Measurements from ENCODE around the gene VSX1.
A peak's percentile ranks its signal among the peaks of the same experiment; 100 is the strongest.

Gene VSX1

DNA sequence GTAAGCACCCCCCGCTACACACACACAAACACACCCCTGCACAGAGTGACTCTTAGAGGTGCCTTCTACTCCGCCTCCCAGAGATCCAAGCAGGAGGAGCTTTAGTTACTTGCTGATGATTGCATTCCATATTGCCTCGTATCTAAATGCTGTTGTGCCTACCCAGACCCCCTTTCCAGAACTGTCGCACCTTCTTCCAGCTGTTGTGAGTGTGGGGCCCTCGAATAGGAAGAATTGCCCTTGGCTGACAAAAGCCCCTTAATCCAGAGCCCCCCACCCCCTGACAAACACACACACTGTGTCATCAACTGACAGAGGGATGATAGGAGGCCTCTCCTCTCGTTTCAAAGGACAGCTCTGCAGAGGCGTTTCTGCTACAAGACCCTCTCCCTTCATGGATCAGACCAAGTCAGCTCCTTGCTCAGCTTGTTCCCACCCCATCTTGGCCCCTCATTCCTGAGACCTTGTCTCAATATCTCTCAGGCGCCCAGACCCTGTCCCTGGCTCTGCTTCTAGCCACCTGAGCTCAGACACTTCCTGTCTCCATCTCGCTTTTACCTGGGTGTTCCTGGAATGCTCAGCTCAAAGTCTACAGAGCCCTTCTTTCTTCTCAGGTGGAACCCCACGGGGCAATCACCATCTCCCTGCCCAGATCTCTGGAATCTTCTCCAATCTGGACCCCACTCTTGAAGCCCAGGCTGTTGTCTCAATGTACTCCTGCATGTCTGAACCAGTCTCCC, 4.0 kb upstream of the VSX1 start:
- no peak for DNase-seq

- DNase-seq: no peak
Measured at GRCh38 chr20:25084626-25085187, 2.8 kb upstream of the VSX1 start.

- DNase-seq: no peak
Measured at GRCh38 chr20:25083773-25084625, 2.1 kb upstream of the VSX1 start.

- no peak for DNase-seq
Measured at GRCh38 chr20:25083141-25083772, 1.3 kb upstream of the VSX1 start.

- DNase-seq: no peak
Measured at GRCh38 chr20:25082498-25082873, 545 bp upstream of the VSX1 start.

- no peak for DNase-seq
Measured at GRCh38 chr20:25081065-25081729, 744 bp downstream of the VSX1 start.

GRCh38 chr20:25079171-25079570, 2.8 kb downstream of the VSX1 start:
- no peak for DNase-seq

GRCh38 chr20:25078662-25079061, 3.3 kb downstream of the VSX1 start:
- DNase-seq: no peak

- DNase-seq: no peak
Measured at GRCh38 chr20:25077610-25078169, 4.3 kb downstream of the VSX1 start.

GRCh38 chr20:25076731-25077609, 5.0 kb downstream of the VSX1 start:
- DNase-seq: peak; percentile 36

- no peak for DNase-seq
Measured at GRCh38 chr20:25076201-25076600, 5.7 kb downstream of the VSX1 start.

GRCh38 chr20:25073544-25073943, 8.4 kb downstream of the VSX1 start:
- no peak for DNase-seq

DNA sequence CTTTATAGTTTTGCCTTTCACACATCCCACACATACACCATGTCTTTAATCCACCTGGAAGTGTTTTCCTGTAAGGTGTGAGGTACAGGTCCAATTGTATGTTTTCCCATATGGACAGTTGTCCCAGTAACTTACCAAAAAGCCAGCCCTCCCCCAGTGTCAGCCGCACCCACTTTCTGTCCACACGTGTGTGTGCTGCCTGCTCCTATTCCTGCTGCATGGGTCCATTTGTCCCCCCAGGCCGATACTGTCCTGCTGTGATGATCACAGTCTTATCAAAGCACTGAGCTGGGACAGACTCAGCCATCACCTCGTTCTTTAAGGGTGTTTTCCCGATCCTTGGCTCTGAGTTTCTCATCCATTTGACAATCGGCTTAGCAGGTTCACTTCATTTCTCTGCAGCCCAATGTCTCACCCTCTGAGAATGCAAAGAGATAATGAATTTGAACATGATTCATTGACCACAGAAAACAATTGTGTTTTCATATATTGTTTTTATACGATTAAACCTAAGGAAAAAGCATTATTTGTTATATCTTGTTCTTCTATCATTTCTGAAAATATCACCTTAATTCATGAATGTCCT, 9.6 kb downstream of the VSX1 start:
- DNase-seq: no peak

GRCh38 chr20:25071734-25072133, 10.2 kb downstream of the VSX1 start:
- DNase-seq: no peak

- no peak for DNase-seq
Measured at GRCh38 chr20:25070821-25071473, 11.0 kb downstream of the VSX1 start.

DNA sequence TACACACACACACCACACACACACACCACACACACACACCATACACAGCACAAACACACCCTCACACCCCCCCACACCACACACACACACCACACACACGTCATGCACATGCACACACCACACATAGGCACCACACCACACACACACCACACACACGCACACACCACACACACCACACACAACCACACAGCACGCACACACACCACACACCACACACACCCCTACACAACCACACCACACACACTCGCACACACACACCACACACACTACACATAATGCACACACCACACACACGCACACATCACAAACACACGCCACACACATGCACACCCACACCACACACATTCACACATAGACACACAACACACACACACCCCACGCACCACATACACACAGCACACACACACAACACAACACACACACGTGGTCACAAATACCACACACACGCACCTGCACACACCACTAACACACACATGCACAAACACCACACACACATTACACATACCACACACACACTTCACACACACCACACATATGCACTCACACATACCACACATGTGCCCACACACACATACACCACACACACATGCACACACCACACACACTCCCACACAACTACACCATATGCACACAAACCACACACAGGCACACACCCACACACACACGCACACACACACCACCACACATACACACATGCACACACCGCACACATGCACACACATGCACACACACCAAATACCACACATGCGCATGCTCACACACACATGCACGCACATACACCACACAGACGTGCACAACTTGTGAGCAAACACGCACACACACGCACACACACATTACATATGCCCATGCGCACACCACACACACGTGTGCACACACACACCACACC, 14.6 kb downstream of the VSX1 start:
- DNase-seq: no peak

GRCh38 chr20:25066386-25066785, 15.6 kb downstream of the VSX1 start:
- no peak for DNase-seq

DNA sequence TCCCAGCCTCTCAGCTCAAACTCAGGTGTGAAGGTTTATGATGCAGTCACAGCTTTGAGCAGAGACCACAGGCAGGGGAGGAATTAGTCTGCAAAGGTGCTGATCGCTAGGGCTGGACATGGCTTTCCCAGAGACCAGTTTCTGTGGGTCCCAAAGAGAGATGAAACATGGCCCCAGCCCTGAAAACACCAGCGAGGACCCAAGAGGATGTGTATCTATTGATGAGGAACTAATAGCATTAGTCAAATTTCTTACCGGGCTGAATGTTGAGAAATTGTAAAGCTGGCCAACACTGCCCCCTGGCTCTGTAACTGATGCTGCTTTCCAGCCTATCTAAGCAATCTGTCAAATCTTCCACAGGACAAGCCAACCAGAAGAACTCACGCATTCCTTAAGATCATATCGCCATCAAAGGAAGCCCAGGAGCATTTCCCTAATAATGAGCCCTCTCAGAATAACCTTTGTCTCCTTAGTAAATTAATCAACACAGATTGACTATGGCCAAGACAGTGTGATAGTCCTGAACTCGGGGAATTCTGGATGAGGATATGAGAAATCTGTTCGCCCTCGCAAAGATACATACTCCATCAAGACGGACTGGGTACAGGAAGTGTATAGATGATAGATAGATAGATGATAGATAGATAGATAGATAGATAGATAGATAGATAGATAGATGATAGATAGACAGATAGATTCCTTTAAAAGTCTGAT, 16.2 kb downstream of the VSX1 start:
- peak; percentile 46 for DNase-seq
